Stimulated activated CD8-positive, alpha-beta memory T cell treated with anti-CD3 and anti-CD28 coated beads, Interleukin-12 subunit alpha, Interleukin-12 subunit beta, amount 100 ng/mL, for 24 hours (primary cell): Measurements from ENCODE around the gene MORC2.
A peak's percentile ranks its signal among the peaks of the same experiment; 100 is the strongest.

Source experiments
- DNase-seq: peaks from one replicate; pipeline ENCODE4 v3.0.0-alpha.2; 2020; ENCODE audit errors: extremely low read depth

MORC2 gene

DNA sequence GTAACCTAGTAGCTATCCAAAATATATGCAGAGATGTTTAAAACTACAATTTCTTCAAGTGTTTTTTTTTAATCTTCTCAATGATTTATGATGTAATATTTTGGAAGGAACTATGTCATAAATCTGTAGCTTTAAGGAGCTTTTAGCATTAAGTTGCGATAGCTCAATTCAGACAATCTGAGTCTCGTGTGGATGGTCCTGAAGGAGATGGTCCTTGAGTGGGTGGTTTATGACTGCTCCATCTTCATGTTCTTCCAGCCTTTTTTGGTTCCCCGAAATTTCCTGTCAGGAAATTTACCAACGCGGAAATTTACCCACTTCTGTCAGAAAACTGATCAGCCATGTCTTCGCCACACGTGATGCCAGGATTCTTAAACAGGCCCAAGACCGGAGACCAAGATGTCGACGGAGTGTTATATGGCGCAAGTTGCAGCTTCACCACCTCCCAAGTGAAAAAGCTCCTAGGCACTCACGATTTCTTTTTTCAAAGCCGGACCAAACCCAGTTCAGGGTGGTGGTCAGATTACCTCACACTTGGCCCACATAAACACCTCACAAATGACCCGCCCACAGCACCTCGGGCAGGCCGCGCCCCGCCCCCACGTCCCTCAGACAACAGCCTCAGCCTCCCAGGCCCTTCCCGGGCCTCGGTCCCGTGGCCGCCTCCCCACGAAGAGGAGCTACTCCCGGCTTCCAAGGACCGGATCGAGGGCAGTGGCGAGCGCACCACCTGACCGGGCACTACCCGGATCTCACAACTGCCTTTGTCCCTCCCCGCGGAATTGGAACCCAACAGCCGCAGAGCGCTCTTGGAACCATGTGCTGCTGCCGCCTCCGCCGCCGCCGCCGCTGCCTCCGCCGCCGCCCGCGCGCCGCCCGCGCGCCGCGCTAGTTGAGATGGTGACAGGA lies at the start of gene MORC2:
TSS of gene MORC2 (minus strand) at position 760 of the 909 bp plus-strand sequence. CDS start 885 bp downstream, outside the sequence.
- no peak for DNase-seq

DNA sequence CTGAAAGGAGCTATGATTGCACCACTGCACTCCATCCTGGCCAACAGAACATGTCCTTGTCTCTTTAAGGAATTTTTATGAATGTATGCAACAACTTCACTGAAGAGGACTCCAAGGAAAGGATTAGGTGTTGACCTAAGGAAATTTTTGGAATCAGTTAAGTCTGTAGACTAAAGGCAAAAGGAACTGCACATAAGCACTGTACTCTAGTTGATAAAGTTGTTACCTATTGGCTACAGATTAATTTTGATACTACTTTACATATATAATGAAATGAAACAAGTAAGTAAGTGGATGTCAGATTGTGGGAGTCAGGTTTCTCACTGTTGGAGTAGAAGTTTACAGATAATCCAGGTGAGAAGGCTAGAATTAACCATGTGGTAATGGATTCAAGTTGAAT lies 37.0 kb upstream of the MORC2 start:
- DNase-seq: no peak

DNA sequence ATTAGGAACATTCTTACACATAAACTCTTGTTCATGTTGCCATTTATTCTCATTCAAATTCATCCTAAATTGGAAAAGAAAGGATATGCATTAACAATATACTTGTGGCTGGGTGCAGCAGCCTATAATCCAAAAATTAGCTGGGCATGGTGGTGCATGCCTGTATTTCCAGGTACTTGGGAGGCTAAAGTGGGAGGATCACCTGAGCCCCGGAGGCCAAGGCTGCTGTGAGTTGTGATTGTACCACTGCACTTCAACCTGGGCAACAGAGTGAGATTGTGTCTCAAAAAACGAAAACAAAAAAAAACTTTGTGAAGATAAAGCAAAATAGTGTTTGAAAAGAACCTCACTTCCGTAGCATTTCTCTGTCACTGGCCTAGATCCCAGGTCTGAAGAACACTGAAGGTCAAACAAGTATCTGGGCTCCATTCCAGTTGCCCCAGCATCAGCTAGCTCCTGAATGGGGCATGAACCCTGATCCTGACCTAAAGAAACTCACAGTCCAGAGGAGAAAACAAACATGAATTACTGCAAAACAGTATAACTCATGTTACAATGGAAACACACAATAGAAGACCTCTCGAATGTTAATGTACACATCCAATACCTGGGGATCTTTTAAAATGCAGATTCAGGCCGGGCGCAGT lies 32.7 kb upstream of the MORC2 start:
- DNase-seq: no peak

DNA sequence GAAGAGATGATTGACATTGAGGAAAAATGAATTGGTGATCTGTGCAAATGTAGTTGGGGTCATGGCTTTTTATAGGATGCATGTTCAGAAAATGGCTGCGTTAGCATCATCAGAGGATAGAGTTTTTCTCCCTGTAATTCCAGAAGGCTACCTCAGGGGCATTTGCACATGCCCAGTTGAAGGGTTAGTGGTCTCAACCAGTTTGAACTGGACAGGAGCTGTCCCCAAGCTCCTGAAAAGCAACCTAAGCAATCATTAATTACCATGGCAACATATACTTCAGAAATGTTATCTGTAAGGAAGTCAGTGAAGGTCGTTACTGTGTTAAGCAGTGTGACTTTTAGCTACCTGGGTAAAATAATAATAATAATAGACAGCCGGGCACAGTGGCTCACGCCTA lies 29.8 kb upstream of the MORC2 start:
- DNase-seq: no peak

DNA sequence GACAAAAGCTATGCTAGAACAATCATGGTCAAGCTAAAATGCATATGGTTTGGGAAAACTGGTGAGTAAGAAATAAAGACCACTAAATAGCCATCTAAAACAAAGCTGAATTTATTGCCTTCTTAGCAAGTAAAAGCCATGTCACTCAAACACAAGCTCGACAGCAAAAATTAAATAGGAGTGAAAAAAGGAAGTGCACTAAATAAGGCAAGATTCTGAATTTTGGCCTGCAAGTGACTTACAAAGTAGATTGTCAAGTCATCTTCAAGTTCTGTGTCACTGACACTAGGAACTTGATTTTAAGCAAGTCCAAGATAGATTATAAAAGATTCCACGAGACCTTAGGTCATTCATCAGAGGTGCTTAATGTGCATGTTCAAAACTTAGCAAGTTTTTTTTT lies 27.9 kb upstream of the MORC2 start:
- no peak for DNase-seq

DNA sequence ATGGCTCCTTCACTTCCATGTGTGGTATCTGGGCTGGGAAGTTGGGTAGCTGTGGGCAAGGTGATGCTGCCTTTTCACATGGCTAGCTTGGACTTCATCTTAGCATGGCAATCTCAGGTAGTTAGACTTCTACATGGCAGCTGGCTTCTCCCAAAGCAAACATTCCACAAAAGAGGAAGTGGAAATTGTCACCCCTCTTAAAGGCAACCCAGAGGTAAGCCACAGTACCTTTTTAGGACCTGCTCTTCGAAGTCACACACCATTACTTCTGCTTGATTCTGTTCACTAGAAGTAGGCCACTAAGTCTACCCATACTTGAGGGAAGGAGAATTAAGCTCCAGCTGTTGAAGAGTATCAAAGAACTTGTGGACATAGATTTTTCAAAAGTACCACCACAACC lies 26.4 kb upstream of the MORC2 start:
- no peak for DNase-seq

DNA sequence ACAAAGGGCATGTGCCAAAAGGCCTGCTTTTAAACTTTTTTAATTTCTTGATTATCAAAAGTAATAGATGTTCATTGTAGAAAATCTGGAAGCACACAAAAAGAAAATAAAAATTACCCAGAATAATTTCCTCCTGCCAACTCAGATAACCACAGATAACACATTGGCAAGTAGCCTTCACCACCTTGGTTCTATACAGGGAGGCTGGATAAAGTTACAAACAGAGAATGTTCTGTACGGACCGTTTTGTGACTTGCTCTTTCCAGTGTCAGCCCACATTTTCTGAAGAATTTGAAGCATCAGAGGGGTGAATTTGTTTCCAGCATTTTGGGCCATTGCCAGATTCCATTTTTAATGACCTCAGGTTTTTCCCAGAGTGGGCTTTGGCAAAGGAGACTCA lies 24.0 kb upstream of the MORC2 start:
- DNase-seq: no peak

DNA sequence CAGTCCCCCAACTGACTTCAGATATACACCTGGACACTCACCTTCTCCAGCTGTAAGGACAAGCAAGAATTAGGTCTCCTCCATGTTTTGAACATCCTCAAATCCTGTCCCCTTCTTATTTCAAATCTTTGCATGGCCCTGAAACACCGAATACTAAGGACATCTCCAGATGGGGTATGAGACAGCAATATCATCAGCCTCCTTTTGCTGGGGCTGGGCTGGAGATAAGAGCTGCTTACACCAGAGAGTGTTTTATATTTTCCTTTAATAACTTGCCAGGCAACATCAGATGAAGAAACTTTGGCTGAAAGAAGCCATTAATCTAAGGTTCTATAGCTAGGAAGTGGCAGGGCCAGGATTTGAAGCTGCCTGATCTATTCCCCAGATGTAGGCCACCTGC lies 22.1 kb upstream of the MORC2 start:
- DNase-seq: no peak

DNA sequence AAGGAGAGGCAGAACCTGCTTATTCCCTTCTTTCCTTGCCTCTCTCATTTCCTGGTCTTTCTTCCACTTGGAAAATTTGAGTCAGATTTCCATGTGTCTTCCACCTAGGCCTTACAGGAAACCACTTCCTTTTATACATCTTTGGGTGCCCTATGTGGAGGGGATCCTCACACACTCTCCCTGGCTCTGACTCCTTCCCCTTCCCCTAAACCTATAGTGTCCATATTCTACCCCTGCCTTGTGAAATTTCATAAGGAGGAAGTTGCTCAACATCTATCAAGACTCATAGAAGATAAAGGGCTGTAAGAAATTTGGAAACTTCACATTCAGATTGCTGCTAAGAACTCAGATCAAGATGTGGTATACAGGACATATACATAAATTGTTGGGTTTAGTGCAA lies 20.9 kb upstream of the MORC2 start:
- DNase-seq: no peak

DNA sequence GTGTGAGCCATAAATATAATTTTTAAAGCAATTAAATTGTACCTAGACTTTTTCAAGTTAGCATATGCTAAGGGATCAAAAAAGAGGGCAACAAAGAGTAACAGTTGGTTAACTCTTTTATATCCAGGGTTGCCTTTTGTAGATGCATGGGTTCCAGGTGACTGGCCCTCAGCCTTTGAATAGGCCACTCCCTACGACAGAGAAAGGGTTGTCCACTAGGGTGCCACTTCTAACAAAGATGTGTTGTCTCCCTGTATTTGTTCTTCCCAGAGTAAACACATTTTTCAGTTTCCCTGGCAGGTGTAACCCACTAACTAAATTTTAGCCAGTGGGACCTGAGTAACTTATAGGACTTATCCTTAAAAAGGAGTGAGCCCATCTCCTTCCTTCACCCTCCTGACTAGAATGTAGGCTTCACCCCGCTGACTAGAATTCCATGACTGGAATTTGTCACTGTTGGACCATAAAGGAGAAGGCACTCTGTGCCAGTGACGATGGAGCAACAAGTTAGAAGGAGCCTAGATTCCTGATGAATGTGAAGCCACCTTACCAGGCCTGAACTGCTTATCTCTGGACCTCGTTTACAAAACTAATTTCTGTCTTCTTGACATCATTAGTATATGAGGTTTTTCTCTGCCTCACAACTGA lies 17.1 kb upstream of the MORC2 start:
- DNase-seq: no peak

DNA sequence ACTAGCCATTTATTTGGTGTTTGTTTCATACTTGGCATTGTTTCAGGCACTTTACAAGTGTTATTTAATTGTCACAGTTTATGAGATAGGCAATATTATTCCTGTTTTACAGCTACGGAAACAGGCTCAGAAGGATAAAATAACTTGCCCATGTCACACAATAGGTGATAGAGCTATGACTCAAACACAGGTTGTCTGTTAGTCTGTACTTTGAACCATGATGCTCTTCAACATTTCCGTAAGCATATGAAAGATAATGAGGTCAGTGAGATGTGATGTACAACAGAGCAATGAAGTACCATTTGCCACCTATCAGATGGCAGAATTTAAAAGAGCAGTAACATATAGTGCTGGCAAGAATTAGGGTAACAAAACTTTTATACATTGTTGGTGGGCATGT lies 15.7 kb upstream of the MORC2 start:
- no peak for DNase-seq

DNA sequence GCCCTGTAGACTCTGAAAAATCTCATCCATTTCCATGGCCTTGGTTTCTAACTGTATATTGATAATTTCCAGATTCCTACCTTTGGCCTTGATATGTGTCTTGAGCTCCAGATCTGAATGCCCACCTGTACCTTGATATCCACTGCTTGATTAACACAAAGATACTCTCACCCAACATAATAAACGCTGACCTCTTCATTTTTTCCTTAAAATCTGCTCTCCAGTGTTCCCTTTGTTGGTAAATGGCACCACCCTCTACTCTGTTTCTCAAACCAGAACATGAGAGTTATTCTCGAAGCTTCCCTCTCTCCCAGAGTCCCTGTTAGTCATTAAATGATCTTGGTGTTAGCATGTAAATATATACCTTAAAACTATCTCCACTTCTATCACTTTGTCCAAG lies 13.9 kb upstream of the MORC2 start:
- DNase-seq: no peak

DNA sequence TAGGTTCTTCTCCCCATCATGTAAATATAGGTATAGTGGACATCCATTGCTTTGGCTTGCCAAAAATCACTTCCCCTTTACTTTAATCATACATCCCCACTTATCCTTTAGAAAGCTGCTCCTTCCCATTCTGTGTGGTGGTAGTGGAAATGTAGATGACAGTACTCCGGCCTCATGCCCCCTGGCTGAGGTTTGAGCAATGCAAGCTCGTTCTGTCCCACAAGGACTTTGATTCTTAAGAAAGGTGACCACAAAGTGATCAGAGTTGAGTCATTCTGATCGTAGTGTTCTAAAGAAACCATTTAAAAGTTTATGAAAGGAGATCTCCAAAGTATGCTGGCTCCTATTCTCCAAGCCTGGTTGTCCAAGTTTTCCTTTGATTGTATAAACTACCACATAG lies 11.4 kb upstream of the MORC2 start:
- DNase-seq: no peak

DNA sequence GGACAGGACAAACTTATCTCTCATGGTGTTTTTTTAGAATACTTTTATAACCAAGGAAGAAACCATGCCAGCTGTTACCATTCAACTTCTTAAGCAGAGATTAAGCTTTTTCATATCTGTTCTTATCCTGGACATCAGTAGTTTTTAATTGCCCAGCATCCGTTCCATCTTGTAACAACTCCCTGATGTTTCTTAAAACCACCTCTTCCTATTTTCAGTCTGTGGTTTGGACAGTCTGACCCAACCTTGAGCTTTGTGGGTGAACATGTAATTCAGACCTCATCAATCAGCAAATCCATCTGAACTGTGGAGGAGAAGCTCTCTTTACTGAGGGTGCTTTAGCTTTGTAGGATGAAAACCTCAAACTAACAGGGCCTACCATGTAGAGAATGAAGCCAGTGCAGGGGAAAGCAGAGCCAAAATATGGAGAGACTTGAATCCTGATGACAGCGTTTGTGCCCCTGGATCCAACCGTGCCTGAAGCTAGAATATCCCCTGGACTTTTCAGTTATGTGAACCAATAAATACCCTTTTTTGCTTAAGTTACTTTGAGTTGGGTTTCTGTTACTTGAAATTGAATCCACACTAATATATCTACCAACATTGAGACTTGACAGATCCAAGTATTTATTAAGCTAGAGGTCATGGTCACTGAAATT lies 9.9 kb upstream of the MORC2 start:
- no peak for DNase-seq

DNA sequence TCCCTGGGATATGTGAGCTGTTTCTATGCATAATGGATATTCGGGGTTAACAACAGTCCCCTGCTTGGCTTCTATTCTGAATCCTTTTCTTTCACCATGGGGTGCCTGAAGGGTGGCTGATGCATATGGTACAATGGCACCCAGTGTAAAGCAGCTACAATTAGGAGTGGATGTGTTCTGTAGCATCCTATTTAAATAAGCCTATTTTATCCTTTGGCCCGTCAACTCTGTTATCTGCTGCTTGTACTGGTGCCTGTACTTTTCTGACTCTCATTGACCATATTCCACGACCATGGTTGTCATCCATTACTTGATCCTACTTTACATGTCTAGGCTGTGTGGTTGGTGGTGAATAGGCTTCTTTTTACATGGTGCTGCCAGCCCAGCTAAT lies 1.8 kb upstream of the MORC2 start:
- DNase-seq: no peak

DNA sequence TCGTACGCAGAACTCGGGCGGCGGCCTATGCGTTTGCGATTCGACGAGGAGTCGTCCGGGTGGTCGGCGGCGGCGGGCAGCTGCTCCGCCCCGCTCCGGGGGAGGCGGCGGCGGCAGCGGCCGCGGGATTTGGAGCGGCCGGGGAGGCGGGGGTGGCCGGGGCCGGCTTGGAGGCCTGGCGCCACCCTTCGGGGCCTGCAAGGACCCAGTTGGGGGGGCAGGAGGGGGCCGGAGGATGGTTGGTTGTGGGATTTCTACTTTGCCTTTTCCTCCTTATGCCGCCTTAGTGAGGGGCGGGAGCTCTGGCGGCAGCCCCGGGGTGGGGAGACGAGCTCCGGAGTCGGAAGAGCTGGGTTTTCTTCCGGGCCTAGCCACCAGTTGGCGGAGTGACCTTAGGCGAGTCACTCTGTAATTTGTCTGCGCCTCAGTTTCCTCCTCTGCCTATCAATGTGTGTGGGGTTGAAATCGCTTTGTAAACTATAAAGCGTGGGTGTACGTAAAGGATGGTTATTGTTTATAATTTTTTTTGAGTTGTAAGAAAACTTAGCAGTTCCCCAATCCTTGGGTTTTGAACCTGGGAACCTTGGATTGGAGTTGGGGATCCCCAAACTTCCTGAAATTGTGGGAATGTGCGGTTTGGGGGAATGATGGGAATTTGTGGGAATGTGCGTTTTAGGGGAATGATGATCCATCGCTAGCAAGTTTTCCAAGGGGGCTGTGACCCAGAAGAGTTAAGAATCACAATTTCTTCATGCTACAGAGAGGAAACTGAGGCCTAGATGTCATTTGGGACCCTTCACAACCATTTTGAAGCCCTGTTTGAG lies 1.2 kb upstream of the MORC2 start:
- DNase-seq: no peak

DNA sequence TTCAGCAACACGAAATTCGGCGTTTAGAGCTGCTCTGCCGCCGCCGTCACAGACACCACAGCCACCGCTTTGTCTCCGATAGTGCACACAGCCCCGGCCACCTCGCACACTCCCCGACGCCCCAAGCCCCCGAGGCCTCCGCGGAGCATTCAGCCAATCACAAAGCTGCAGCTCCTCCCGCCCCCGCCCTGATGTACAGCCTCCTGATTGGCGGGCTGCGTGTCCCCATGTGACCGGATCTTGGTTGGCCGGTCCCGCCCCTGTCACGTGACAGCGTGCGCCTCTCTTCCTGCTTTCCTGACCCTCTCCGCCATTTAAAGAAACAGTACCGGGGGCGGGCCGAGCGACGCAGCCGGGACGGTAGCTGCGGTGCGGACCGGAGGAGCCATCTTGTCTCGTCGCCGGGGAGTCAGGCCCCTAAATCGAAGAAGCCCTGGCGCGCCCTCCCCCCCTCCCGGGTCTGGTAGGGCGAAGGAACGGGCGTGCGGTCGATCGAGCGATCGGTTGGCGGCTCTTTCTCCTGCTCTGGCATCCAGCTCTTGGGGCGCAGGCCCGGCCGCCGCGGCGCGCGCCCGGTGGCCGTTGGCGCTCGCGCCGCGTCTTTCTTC lies 454 bp upstream of the MORC2 start, which contains the start of gene TUG1:
TSS of gene TUG1 (plus strand) at position 342 of the 608 bp plus-strand sequence.
- DNase-seq: peak; percentile 94

DNA sequence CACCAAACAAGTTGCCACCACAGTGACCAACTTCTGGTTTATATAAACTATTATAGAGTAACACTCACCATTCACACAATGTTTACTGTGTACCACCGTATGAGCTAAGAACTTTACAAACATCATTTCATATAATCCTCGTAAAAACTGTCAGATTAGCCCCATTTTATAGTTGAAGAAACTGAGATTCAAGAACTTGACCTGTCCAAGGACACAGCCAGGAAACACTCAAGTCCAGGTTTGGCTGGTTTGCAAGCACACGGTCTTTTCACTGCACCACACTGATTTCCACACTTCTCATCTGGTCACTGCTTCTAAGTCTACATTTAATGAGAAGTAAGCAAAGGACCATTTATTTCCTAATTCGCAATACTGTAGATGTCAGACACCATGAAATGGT lies 3.7 kb downstream of the MORC2 start:
- DNase-seq: no peak

DNA sequence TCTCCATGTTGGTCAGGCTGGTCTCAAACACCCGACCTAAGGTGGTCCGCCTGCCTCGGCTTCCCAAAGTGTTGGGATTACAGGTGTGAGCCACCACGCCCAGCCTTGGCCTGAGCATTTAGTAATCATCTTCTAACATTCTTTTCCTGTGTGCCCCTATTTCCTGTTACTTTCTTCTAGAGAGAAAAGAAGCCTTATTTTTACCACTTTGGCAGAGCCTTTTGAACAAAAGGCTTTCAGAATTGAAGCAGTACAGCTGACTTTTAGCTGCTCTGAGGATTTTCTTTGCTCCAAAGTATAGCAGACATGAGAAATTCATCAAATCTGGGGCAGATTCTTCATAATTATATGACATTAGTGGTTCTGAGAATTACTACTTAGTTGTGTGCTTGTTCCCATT lies 13.4 kb downstream of the MORC2 start:
- no peak for DNase-seq

DNA sequence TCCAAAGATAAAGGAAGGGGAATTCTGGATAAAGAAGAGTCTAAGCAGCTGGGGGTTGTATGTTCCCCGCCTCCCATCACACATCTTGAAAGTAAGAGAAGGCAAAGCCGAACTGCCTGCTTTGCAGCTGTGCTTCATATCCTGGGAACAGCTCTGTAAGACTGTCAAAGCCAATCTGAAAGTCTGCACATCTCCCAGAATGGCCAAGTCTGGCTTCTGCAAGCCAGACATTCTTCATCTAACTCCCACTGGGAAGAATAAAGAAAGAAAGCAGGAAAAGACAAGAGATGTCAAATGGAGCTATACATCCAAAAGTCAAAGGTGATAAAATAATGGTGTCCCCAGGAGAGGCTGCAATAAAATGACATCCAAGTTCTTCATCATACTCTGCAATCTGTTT lies 15.4 kb downstream of the MORC2 start:
- no peak for DNase-seq
